Esophagus muscularis mucosa (tissue), 4 donors: Measurements from ENCODE around the gene F5.

Experiments used
- CTCF ChIP-seq, 3 experiments: fragments of 200-600 bp in 2 of 3; fragments of 450-650 bp in 1 of 3; sonication (generic) in 2 of 3; IDR thresholded peaks; one replicate each; pipeline ENCODE4 v1.5.1; 2017 to 2019; ENCODE audit warnings: antibody characterized with exemption in 3 of 3, mild to moderate bottlenecking in 2 of 3, moderate library complexity in 1 of 3
- EP300 ChIP-seq: sonication (generic); formaldehyde crosslinking; IDR thresholded peaks from one replicate; pipeline ENCODE4 v1.6.1; 2017; ENCODE audit warnings: antibody characterized with exemption
- POLR2AphosphoS5 ChIP-seq, 2 donors: sonication (generic); formaldehyde crosslinking; IDR thresholded peaks; one replicate each; pipeline ENCODE4 v1.6.1; 2017; ENCODE audit warnings: antibody characterized with exemption in 2 of 2

GRCh38 chr1:169468982-169469381 lies 117.3 kb downstream of the F5 start:
- TF ChIP-seq CTCF (IDR thresholded peaks at IDR 0.05) (no peak), POLR2AphosphoS5 (IDR thresholded peaks at IDR 0.05) (no peak), EP300 (no peak)
